CD4-positive, alpha-beta T cell treated with Interleukin-1 beta for 1 hour (primary cell): ENCODE measurements around the gene PCDH8.

ENCODE experiments used
- DNase-seq, 2 donors: peaks; one replicate each; pipeline ENCODE4 v3.0.0-alpha.2; 2020 to 2022

PCDH8 gene

GRCh38 chr13:52812941-52813340, 35.5 kb downstream of the PCDH8 start:
- no peak for DNase-seq

DNA sequence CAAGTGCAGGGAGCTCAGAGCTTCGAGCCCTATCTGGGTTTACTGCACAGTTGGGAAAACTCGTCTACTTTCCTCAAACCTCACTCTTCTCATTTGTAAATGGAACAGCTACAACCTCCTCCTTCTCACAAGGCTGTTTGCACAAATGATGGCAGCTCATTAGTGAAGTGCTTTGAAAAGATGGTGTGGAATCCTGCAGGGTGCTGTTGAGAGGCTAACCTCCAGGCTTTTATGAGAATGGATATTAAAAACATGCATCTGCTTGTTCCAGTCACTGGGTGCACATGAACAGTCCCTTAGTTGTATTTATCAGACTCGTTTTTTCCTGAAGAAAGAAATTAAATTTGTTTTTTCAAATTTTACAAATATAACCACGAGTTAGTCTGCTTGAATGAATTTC, 36.6 kb downstream of the PCDH8 start:
- DNase-seq = no peak

- DNase-seq = no peak
Measured at GRCh38 chr13:52810526-52810925, 37.9 kb downstream of the PCDH8 start.

GRCh38 chr13:52810011-52810410, 38.4 kb downstream of the PCDH8 start:
- DNase-seq = no peak

DNA sequence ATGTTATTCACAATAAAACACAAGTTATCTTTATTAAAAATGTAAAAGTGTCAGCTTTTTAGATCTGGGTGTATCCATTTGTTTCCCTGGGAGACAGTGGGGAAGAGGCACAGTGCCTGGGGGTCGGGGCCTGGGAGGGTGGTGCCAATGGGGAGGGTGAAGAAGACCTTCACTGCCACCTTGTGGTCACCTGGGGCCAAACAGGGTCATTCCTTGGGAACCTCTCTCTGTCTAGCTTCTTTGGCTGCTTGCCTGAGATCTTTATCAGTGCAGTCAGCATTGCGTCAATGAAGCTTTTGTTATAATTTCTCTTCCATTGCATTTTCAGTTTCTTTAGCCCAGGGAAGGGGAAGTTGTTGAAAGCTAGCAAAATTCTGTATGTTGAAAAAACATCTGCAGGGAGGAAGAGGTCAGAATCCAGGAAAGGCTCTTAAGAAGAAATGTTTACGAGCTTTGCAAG, 39.1 kb downstream of the PCDH8 start:
- peak; percentile 18 to 29 for DNase-seq

DNA sequence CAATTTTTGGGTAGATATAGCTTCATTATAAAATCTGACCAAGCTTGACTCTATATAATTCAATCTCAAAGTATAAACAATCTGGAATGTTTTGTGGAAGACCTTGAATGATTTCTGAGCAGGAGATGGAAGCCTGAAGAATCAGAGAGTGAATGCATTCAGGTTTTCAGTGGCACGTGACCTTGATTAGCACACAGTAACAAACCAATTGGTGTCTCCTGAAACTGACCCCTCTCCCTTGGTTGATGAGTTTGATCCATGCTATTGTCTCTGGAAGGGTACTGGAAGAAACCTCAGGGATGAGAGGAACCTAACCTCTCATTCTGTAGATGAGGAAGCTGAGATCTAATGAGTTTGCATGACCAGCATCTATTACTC, 39.6 kb downstream of the PCDH8 start:
- no peak for DNase-seq

GRCh38 chr13:52806029-52806428, 42.4 kb downstream of the PCDH8 start:
- DNase-seq = no peak

DNA sequence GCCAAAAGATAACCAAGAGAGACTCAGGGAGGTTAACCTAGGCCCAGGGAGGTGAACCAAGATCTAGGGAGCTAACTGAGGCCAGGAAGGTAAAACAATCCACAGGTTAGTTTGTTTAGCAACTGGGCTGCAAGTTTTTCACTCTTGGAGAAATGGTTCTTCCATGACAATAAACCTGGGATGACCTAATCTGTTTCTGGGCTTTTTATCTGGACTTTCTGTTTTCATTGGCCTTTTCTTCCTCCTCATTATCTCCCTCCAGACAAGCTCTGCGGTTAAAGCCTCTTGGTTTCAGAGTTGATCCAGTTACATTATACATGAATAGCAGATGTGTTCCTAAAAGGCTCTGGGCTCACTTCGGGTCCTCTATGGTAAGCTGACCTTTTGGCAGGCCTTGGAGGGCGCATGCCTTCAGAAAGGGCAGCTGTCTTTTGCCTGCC, 44.2 kb downstream of the PCDH8 start:
- DNase-seq = no peak

GRCh38 chr13:52800856-52801255, 47.6 kb downstream of the PCDH8 start:
- no peak for DNase-seq

- DNase-seq = no peak
Measured at GRCh38 chr13:52798770-52799430, 49.5 kb downstream of the PCDH8 start.

- DNase-seq = no peak
Measured at GRCh38 chr13:52797176-52797575, 51.3 kb downstream of the PCDH8 start.

DNA sequence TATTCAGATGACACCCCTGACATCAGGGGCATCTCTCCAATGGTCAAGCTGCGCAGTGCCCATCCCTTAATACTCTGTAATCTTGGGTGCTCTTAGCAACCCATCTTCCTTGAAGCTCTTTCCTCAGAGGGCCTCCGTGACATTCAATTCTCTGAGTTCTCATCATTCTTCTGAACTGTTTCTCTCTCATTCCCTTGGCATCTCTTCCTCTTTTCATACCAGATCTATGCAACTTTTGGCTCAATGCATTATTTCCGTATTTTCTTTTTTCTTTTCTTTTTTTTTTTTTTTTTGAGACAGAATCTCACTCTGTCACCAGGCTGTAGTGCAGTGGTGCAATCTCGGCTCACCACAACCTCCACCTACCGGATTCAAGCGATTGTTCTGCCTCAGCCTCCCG, 53.9 kb downstream of the PCDH8 start:
- no peak for DNase-seq

GRCh38 chr13:52793515-52794061, 54.9 kb downstream of the PCDH8 start:
- DNase-seq = no peak
